IMR-90 (cell line): ENCODE measurements around the gene SOX6.

Experiments
- BHLHE40 ChIP-seq: fragments of 150-350 bp; IDR thresholded peaks from 2 replicates; pipeline ENCODE4 v1.6.1; 2016; ENCODE audit warnings: mild to moderate bottlenecking, low read depth, low read length
- CEBPB ChIP-seq: IDR thresholded peaks from 2 replicates; pipeline ENCODE4 v1.6.1; 2012; ENCODE audit warnings: low read depth, low read length, improper control_type of control experiment
- CTCF ChIP-seq: conservative IDR thresholded peaks from 2 replicates; pipeline ENCODE4 v1.5.1; 2012; ENCODE audit warnings: mild to moderate bottlenecking, low read depth, low read length, improper control_type of control experiment
- ELK1 ChIP-seq: fragments of 150-350 bp; IDR thresholded peaks from 2 replicates; pipeline ENCODE4 v1.6.1; 2016; ENCODE audit warnings: low read depth, mild to moderate bottlenecking, low read length, moderate library complexity, borderline replicate concordance
- FOS ChIP-seq: fragments of 150-350 bp; IDR thresholded peaks from 2 replicates; pipeline ENCODE4 v1.6.1; 2016; ENCODE audit warnings: low read depth, low read length
- MAFK ChIP-seq: IDR thresholded peaks from 2 replicates; pipeline ENCODE4 v1.6.1; 2012; ENCODE audit warnings: low read depth, low read length, improper control_type of control experiment
- MAZ ChIP-seq: IDR thresholded peaks from 2 replicates; pipeline ENCODE4 v1.6.1; 2012; ENCODE audit warnings: low read depth, mild to moderate bottlenecking, low read length, improper control_type of control experiment, moderate library complexity, borderline replicate concordance
- MXI1 ChIP-seq: IDR thresholded peaks from 2 replicates; pipeline ENCODE4 v1.6.1; 2012; ENCODE audit warnings: low read depth, mild to moderate bottlenecking, low read length, moderate library complexity, borderline replicate concordance
- NFE2L2 ChIP-seq: fragments of 150-350 bp; IDR thresholded peaks from 2 replicates; pipeline ENCODE4 v1.6.1; 2016; ENCODE audit warnings: low read depth, mild to moderate bottlenecking, low read length
- POLR2A ChIP-seq: IDR thresholded peaks from 2 replicates; pipeline ENCODE4 v1.6.1; 2012; ENCODE audit warnings: mild to moderate bottlenecking, low read depth, low read length
- RAD21 ChIP-seq: IDR thresholded peaks from 2 replicates; pipeline ENCODE4 v1.6.1; 2012; ENCODE audit warnings: low read length, improper control_type of control experiment
- RFX5 ChIP-seq: IDR thresholded peaks from 2 replicates; pipeline ENCODE4 v1.8.0; 2012; ENCODE audit warnings: low read depth, mild to moderate bottlenecking, low read length, moderate library complexity
- USF2 ChIP-seq: fragments of 150-350 bp; IDR thresholded peaks from 2 replicates; pipeline ENCODE4 v1.6.1; 2017; ENCODE audit warnings: mild to moderate bottlenecking, antibody characterized with exemption, low read length, low read depth

- TF ChIP-seq POLR2A = no peak
- no peak for TF ChIP-seq CTCF
- no peak for TF ChIP-seq USF2
- TF ChIP-seq BHLHE40 = no peak
- no peak for TF ChIP-seq MXI1
- TF ChIP-seq RFX5 = no peak
- TF ChIP-seq ELK1 = no peak
- no peak for TF ChIP-seq RAD21
- no peak for TF ChIP-seq MAZ
- no peak for TF ChIP-seq FOS
- TF ChIP-seq NFE2L2 = no peak
- TF ChIP-seq MAFK = no peak
- TF ChIP-seq CEBPB = no peak
Measured at GRCh38 chr11:15971215-15971546, 385.2 kb downstream of the SOX6 start.
